HG02852 (cell line): ENCODE data around the gene GMFB.

Source experiments
- ATAC-seq: cut with Tn5 transposase; IDR thresholded peaks from one replicate; pipeline ENCODE4 v1.9.1; 2021; ENCODE audit warnings: mild to moderate bottlenecking, moderate library complexity; ENCODE audit not compliant: unreplicated experiment

The GMFB gene

GRCh38 chr14:54493293-54493692 is 4.5 kb upstream of the GMFB start:
- no peak for ATAC-seq

GRCh38 chr14:54490445-54491175 is 1.8 kb upstream of the GMFB start:
- ATAC-seq, result no peak

- ATAC-seq, result no peak
Measured at GRCh38 chr14:54489731-54490444, 1.1 kb upstream of the GMFB start.

- peak; percentile 28 for ATAC-seq
Measured at GRCh38 chr14:54489318-54489683, 521 bp upstream of the GMFB start.

GRCh38 chr14:54488318-54488645 is 498 bp downstream of the GMFB start:
- no peak for ATAC-seq

- ATAC-seq, result no peak
Measured at GRCh38 chr14:54487771-54488170, 1.0 kb downstream of the GMFB start.

- ATAC-seq, result no peak
Measured at GRCh38 chr14:54486685-54487084, 2.1 kb downstream of the GMFB start.

GRCh38 chr14:54483846-54484245 is 4.9 kb downstream of the GMFB start:
- no peak for ATAC-seq

- no peak for ATAC-seq
Measured at GRCh38 chr14:54483073-54483745, 5.6 kb downstream of the GMFB start.

- ATAC-seq, result no peak
Measured at GRCh38 chr14:54481695-54482094, 7.1 kb downstream of the GMFB start.

- ATAC-seq, result no peak
Measured at GRCh38 chr14:54480830-54481562, 7.8 kb downstream of the GMFB start.

GRCh38 chr14:54478636-54479215 is 10.1 kb downstream of the GMFB start:
- ATAC-seq, result no peak

GRCh38 chr14:54475911-54476310 is 12.9 kb downstream of the GMFB start:
- no peak for ATAC-seq

- ATAC-seq, result no peak
Measured at GRCh38 chr14:54475187-54475899, 13.4 kb downstream of the GMFB start.

- no peak for ATAC-seq
Measured at GRCh38 chr14:54474232-54474793, 14.5 kb downstream of the GMFB start.

- ATAC-seq, result no peak
Measured at GRCh38 chr14:54472315-54472714, 16.5 kb downstream of the GMFB start.

GRCh38 chr14:54471641-54472040 is 17.1 kb downstream of the GMFB start:
- no peak for ATAC-seq

GRCh38 chr14:54470701-54471100 is 18.1 kb downstream of the GMFB start:
- no peak for ATAC-seq

- no peak for ATAC-seq
Measured at GRCh38 chr14:54467280-54467679, 21.5 kb downstream of the GMFB start.

GRCh38 chr14:54465654-54466053 is 23.1 kb downstream of the GMFB start:
- ATAC-seq, result no peak
